ENCODE results near the gene ASCL1. TPM values are rescaled to one million over a fixed set of nuclear protein-coding genes. Genes with fewer than 3 reads are reported as not detected.

Gene ASCL1
- total and polyA plus RNA-seq, 2 of the 13 experiments (the other 11 are each of a cell fraction or from before 2014, with no cell fraction given): not detected

GRCh38 chr12:102917026-102917787 lies 40.3 kb upstream of the ASCL1 start, which contains the start of gene PAH (continued):
- TF ChIP-seq, protein P1, sequence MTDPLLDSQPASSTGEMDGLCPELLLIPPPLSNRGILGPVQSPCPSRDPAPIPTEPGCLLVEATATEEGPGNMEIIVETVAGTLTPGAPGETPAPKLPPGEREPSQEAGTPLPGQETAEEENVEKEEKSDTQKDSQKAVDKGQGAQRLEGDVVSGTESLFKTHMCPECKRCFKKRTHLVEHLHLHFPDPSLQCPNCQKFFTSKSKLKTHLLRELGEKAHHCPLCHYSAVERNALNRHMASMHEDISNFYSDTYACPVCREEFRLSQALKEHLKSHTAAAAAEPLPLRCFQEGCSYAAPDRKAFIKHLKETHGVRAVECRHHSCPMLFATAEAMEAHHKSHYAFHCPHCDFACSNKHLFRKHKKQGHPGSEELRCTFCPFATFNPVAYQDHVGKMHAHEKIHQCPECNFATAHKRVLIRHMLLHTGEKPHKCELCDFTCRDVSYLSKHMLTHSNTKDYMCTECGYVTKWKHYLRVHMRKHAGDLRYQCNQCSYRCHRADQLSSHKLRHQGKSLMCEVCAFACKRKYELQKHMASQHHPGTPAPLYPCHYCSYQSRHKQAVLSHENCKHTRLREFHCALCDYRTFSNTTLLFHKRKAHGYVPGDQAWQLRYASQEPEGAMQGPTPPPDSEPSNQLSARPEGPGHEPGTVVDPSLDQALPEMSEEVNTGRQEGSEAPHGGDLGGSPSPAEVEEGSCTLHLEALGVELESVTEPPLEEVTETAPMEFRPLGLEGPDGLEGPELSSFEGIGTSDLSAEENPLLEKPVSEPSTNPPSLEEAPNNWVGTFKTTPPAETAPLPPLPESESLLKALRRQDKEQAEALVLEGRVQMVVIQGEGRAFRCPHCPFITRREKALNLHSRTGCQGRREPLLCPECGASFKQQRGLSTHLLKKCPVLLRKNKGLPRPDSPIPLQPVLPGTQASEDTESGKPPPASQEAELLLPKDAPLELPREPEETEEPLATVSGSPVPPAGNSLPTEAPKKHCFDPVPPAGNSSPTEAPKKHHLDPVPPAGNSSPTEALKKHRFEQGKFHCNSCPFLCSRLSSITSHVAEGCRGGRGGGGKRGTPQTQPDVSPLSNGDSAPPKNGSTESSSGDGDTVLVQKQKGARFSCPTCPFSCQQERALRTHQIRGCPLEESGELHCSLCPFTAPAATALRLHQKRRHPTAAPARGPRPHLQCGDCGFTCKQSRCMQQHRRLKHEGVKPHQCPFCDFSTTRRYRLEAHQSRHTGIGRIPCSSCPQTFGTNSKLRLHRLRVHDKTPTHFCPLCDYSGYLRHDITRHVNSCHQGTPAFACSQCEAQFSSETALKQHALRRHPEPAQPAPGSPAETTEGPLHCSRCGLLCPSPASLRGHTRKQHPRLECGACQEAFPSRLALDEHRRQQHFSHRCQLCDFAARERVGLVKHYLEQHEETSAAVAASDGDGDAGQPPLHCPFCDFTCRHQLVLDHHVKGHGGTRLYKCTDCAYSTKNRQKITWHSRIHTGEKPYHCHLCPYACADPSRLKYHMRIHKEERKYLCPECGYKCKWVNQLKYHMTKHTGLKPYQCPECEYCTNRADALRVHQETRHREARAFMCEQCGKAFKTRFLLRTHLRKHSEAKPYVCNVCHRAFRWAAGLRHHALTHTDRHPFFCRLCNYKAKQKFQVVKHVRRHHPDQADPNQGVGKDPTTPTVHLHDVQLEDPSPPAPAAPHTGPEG (CRISPR knock-in tag; IDR thresholded peaks at IDR 0.05): no peak; the same call in 1 of the 2 replicates
- no peak; the same call in 1 of the 2 replicates for TF ChIP-seq YEATS4 (CRISPR knock-in tag; IDR thresholded peaks at IDR 0.05; ENCODE audit: borderline replicate concordance)
- TF ChIP-seq SMAD1 (CRISPR knock-in tag; IDR thresholded peaks at IDR 0.05; ENCODE audit: borderline replicate concordance, low read depth): no peak
- TF ChIP-seq SALL2 (CRISPR knock-in tag; IDR thresholded peaks at IDR 0.05): peak; percentile 22; the same call in 1 of the 2 replicates
- no peak; the same call in 1 of the 2 replicates for TF ChIP-seq THAP9 (CRISPR knock-in tag; IDR thresholded peaks at IDR 0.05; ENCODE audit: borderline replicate concordance)
- TF ChIP-seq GRHL1 (CRISPR knock-in tag; conservative IDR thresholded peaks at IDR 0.05): no peak
- no peak for TF ChIP-seq PBX2 (CRISPR knock-in tag; IDR thresholded peaks at IDR 0.05)
- TF ChIP-seq, protein P2, sequence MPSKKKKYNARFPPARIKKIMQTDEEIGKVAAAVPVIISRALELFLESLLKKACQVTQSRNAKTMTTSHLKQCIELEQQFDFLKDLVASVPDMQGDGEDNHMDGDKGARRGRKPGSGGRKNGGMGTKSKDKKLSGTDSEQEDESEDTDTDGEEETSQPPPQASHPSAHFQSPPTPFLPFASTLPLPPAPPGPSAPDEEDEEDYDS (CRISPR knock-in tag; IDR thresholded peaks at IDR 0.05): peak; percentile 85
- no peak for TF ChIP-seq NFE2L2 (IDR thresholded peaks at IDR 0.05; ENCODE audit: low read length)
- no peak for TF ChIP-seq MEIS2 (CRISPR knock-in tag; IDR thresholded peaks at IDR 0.05)
- TF ChIP-seq MTF2 (CRISPR knock-in tag; IDR thresholded peaks at IDR 0.05; ENCODE audit: borderline replicate concordance): no peak
- no peak for TF ChIP-seq ZNF34 (CRISPR knock-in tag; IDR thresholded peaks at IDR 0.05; ENCODE audit: borderline replicate concordance)
- no peak for TF ChIP-seq SMARCE1 (IDR thresholded peaks at IDR 0.05; ENCODE audit: borderline replicate concordance)
- 0 out of 2 replicates have a peak, but pooled peaks have one; percentile 72 for TF ChIP-seq ZMAT3 (CRISPR knock-in tag; conservative IDR thresholded peaks at IDR 0.05)
- TF ChIP-seq RXRB (CRISPR knock-in tag; IDR thresholded peaks at IDR 0.05; ENCODE audit: borderline replicate concordance): peak; percentile 67
- peak; percentile 58 for TF ChIP-seq SRSF1 (optimal IDR thresholded peaks at IDR 0.05; ENCODE audit: low read depth, low read length)

All from HepG2 (cell line).